NCI-H128 (cell line): ENCODE results near the gene TSPAN9.

Source experiments
- DNase-seq: peaks from one replicate; lab custom pipeline; 2025; ENCODE audit not compliant: unreplicated experiment; lab: John Stamatoyannopoulos, UW

Gene TSPAN9

DNA sequence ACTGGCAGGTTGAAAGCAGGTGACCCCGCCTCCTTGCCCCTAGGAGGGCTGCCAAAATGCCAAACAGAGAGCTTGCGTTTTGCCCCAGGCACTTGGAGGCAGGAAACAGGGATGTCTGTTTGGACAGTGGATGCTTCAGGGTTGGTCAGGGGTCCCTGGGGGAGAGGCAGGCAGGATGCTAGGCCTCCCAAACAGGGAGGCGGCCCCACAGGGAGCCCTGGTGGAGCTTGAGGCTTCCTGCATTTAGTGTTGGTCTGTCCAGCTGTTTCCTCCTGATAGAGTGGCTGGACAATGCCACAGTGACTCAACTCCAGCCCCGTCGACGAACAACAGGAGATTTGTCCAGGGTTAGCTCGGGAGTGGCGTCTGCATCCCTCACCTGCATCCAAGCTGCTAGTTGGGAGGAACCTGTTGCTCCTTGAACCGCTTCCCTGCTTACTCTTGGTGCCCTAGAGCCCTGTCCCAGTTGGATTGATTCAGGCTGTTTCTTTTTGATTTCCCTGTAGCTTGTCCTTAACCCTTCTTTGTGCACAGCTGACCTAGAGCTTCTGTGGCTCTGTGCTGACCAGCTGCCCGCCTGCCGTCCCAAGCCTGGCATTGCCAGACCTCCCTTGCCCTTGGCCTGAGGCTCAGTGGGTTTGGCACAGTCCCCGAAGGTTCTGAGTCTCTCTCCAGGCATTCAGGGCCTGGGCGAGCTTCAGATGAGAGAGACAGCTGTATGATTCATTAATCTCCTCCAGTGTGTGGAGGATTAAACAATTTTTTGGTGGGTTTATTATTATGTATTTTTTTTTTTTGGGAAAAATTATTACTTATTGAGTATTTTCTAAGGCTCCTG, 45.9 kb downstream of the TSPAN9 start:
- no peak for DNase-seq

DNA sequence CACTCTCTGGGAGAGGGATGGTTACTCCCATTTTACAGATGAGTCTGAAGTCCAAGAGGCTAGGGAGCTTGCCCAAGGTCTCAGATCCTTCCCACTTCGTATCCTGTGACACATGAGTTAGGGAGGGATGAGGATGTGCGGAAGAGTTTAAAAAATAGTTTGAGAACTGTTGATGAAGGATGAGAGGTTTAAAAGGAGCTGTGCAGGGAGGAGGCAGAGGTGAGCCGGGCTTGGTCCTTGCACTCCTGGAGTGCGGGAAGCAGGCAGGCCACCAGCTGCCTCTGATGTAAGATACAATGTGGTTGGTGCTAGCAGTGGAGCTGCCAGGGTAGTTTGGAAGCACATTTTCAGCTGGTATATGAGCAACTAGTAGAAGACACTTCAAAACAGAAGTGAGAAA, 46.5 kb downstream of the TSPAN9 start:
- no peak for DNase-seq

DNA sequence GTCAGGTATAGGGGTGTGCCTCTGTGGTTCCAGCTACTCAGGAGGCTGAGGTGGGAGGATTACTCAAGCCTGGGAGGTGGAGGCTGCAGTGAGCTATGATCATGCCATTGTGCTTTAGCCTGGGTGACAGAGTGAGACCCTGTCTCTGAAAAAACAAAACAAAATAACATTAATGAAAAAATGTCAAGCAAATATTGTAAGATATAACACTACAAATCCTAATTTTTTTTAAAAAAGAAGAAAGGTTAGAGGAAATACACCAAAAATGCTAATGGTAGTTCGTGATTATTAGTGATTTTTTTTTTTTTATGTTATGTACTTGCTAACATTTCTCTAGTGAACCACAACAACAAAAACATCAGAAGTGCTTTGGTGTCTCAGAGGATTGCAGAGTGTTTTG, 47.7 kb downstream of the TSPAN9 start:
- no peak for DNase-seq

DNA sequence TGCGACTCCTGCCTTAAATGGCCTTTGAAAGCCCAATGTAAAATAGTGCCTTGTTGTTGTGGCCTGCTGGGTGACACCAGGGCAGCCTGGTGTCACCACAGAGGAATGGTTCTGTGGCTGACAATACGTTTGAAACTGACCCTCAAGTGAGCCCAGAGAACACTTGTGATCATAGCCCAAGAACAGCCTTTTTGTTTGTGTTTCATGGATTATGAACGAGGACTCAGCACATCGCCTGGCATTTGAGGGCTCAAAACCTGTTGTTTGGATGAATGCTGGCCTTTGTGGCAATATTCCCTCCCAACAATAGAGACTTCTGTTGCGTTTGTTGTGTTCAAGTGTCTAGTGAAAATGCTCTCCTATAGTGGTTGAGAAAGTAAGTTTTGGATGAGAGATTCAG, 48.5 kb downstream of the TSPAN9 start:
- no peak for DNase-seq

DNA sequence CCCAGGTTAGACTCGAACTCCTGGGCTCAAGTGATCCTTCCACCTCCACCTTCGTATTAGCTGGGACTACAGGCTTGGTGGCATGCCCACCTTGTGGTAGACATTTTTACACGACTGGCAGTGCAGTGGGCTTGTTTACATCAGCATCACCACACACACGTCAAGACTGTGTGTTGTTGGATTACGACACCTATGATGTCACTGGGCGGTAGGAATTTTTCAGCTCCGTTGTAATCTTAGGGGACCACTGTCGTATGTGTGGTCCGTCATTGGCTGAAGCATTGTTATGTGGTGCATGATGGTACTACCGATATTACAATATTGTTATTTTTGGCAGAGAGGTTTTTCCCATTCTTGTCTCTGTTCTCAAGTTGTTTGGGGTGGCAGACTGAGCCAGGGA, 50.7 kb downstream of the TSPAN9 start:
- no peak for DNase-seq

DNA sequence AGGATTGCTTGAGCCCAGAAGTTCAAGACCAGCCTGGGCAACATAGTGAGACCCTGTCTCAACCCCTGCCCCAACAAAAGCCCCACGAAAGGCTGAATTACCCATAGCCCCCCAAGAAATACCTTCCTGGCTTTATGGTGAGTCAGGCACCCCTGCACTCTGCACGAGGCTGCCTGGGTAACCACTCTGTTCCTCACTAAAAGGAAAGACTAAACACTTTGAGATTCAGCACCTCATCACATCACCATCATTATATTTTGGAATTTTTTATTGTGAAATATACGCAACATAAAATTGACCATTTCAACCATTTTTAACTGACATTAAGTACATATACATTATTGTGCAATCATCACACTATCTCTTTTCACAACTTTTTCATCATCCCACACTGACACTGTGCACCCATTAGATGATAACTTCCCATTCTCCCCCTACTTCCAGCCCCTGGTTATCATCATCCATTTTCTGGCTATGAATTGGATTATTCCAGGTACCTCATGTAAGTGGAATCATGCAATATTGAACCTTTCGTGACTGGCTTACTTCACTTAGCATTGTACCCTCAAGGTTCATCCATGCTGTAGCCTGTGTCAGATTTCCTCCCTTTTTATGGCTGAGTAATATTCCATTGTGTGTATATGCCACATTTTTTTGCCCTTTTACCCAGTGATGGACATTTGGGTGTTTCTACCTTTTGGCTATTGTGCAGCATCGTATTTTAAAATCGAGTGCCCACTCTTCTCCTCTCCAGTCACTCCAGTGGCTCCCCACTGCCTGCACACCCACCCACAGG, 51.5 kb downstream of the TSPAN9 start:
- no peak for DNase-seq

DNA sequence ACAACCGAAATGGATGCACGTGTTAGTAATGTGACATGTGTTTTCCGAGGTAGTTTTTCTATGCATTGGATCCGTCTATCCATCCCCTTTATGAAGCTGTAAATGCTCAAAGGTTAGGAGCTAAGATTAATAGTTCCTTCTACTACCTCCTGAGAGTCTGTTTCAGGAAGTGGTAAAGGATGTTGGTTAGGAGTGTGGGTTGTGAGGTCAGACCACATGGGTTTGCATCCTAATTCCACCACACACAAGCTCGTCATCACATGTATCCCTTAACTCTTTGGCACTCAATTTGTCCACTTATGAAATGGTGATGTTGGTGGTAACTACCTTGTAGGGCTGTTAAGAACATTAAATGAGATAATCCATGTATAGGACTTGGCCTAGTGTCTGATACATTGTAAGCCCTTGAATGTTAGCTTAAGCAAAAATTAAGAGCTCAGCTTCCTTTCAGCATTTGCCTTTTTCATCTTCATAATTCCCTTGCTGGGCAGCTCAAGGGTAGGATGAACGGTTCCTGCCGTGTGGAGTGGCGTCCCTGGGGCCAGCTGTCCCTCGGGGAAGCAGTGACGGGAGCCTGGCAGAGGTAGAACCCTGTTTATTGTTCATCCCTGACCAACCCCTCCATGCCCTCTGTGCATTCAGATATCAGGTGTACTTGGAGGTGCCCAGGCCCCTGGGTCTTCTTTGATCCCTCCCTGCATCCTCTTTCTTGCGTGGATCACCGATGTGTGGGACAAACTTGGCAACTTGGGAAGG, 52.3 kb downstream of the TSPAN9 start:
- DNase-seq, result no peak

DNA sequence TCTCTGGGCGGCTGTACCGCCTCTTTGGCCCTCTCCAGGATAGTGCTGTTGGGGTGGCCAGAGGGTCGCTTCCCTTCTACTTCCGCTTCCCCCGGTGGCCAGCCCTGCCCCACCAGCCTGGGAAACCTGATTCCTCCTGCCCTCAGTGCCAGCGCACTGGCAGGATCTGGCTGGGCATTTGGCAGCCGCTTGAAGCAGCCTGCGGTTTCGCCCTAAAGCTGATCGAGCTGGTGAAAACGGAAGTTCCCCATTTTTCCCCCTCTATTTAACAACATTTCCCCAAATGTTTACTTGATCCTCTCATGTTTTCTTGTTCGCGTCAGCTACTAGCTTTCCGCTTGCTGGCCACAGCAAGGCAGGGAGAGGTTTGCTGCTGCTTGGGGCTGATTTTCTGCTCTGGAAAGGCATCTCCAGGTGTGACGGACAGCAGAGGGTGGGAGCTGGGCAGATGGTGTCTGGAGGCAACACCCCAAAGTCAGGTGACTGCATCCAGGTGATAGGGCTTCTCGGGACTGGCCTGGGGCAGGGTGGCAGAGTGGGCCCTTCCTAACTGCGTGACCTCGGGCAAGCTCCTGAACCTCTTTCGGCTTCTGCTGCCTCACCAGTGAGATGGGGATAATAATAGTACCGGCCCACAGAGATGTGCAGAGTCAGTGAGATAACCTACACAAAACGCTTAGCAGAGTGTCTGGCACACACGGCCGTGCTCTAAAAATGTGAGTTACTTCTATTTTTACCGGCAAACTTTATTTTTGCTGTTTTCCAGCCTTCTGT, 53.1 kb downstream of the TSPAN9 start:
- no peak for DNase-seq

DNA sequence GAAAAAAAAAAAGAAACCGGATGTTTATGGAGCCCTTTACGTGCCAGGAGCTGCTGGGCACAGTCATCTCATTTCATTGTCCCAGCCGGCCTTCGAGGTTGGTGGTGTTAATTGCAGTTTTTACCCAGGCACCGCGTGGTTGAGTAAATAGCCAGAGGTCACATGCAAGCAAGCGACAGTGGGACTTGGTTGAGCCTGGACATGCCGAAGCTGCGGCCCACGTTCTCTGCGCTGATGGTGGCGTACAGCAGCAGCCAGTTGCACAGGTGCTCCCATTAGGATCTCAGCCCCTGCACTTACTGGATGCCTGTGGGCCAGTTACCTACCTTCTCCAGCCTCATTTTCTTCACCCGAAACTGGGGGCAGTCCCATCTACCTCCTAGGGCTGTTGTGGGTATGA, 54.0 kb downstream of the TSPAN9 start:
- DNase-seq, result no peak

DNA sequence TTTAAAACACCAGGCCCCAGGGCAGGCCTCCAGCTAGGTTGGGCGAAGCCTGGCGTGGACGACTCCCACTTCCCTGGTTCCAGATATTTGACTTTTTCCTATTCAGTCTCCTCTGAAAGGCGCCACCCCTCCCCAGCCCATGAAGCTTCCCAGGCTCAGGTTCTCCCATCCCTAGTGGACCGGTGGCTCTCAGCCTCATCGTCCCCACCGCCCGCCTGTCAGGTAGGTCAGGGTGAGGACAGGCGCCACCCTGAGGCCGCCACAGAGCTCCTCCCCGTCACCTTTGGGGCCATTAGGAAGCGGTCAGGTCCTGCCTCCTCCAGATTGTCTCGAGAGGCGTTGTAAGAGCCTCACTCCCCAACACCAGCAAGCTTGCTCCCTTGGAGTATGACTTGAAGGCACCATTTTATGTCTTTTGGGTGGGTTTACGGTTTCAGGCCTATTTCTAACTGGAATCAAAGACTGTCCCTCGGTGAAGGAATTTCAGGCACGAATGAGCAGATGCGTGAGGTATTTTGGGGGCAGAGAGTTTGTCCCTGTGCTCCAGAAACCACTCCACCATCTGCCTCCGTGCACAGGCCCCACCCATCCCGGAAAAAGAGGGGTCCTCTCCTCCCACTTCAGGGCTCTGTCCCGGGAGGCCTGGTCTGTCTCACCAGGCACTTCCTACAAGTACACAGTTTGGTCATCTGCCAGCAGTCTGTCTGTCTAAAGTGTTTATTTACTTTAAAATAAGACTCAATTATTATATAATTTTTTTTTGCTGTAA, 55.6 kb downstream of the TSPAN9 start:
- no peak for DNase-seq

DNA sequence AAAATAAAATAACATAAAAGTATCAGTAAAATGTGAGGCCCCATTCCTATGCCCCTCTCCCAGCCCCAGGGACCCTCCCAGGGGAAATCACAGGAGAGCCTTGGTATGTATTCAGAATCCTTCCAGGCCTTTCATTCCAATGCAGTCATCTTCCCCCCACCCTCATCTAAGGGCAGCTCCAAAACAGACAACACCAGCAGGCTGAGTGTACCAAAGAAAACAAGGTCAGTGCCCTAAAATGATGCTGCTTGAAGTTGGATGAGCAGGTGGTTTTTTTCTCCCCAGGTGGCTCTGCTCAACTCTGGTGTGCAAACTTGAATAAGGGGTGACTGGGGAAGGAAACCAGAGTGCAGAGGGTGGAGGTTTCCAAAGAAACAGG, 56.2 kb downstream of the TSPAN9 start:
- DNase-seq, result no peak

DNA sequence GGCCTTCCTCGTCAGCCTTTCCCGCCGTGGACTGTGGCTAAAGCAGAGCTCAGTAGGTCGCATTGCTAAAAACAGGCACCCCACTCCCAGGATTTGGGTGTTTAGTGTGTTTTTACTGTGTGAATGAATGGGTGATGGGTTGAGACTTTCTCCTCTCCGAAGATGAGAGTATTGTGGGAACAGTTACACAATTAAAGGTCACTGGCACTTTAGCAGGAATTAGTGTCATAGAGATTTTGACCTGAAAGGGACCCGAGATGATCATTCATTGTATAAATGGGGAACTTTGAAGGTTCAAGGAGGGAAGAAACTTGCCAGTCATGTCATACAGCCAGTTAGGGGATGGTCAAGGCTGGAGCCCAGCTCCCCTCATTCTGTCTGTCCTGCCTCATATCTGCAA, 56.9 kb downstream of the TSPAN9 start:
- DNase-seq, result no peak

DNA sequence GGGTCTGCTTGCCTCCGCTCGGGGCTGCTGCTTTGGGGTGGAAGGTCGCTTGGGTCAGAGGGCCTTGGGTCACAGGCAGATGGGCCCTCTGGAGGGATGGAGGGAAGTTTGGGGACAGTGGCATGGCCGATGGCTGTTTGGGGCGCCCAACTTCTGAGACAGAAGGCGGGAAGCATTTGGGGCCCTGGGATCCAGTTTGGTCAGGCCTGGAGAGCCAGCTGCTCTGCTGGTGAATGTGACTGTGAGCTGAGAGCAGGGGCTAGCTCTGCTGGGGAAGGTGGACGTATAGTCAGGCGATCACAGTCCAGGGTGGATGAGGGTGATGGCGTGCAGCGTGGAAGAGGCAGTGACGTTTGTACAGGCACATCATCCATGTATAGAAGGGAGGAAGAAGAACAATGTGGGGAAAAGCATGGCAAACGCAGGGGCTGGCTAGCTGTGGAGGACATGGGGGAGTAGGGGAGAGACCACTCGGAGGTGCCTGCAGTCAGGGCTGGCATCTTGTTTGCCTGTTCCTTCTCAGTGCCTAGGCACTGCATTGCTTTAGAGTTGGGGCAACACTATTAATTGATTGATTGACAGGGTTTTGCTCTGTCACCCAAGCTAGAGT, 57.5 kb downstream of the TSPAN9 start:
- DNase-seq, result no peak

DNA sequence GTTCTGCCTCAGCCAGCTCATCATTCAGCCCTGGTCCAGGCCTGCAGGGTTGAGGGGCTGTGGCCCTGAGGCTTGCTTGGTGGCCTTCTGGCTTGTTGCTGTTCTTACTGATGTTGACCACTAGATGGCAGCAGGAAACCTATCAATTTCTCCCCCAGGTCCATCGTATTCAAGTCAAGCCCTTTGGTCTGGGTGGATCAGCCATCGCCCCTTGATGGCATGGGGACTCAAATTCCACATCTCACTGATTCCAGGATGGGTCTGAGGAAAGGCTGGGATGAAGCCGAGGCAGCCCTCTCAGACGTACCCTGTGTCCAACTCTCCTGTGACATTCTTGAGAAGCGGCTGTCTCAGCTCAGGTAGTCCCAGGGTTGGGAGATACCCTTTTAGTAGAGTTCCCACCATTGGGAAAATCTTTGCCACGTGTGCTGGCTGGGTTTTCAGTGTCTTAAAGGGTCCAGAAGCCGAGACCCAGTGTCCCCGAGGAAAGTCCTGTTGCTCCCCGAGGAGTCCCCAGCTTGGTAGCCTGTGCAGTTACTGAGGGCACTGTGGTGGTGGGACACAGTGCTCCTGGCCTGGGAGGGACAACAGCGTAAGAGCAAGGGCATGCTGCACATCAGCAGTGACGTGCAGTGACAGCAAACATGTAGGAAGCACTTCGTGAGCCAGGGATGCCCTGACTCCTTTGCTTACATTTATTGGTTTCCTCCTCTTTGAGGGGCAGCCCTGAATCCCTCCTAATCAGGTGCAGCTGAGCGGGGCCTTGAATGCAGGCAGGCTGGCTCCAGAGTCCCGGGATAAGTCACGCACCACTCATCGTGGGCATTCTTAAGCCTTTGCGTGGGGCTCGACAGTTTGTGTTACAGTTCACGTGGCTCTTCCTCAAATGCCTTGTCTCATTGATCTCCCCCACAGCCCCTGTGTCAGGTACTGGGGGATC, 58.6 kb downstream of the TSPAN9 start:
- no peak for DNase-seq

DNA sequence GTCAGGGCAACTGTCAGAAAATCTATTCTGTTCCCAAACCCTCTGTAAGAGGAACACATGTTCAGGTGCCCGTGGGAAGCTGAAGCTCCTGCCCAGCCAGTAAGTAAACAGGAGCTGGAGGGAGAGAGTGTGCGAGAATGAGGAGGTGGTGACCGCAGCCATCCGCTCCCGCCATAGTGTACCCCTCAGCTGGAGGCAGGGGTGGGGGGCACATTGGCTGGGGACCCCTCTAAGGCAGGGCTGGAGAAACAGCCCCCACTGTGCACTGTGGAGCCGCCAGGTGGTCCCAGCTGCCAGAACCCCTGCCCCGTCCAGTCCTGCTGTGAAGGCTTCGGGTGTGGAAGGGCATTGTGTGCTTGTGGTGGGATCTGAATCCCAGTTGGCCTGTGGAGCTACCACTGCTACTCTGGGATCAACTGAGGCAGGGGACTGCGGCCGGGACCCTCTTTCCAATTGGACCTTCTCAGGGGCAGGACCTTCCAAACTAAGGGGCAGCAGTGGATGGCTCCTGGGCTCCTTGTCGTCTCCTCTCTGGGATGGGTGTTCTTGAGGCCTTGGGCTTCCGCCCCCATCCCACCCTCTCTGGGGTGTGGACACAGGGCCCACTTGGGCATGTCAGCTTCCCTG, 59.6 kb downstream of the TSPAN9 start:
- DNase-seq, result no peak

DNA sequence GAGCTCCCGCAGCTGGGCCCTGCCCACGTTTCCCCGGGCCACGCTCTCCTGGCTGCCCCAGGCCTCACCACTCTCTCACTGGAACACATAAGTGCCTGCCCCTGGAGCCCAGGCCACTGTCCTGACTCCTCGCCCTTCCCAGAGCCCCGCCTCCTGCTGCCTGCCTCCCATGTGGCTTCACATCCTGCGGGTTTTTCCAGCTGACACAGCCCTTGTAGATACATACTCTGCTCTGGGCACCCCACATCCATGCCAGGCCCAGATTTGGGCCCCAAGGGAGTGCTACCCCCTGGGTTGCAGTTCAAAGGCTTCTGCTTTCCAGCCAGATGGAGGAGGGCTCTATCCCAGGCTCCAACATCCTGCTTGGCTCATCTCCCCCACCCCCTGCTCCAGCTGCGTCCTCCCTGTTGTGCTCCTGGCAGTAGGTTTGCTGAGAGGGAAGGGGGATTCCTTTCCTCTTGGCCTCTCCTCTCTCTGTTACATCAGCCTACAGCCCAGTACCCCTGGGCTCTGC, 60.1 kb downstream of the TSPAN9 start:
- no peak for DNase-seq

DNA sequence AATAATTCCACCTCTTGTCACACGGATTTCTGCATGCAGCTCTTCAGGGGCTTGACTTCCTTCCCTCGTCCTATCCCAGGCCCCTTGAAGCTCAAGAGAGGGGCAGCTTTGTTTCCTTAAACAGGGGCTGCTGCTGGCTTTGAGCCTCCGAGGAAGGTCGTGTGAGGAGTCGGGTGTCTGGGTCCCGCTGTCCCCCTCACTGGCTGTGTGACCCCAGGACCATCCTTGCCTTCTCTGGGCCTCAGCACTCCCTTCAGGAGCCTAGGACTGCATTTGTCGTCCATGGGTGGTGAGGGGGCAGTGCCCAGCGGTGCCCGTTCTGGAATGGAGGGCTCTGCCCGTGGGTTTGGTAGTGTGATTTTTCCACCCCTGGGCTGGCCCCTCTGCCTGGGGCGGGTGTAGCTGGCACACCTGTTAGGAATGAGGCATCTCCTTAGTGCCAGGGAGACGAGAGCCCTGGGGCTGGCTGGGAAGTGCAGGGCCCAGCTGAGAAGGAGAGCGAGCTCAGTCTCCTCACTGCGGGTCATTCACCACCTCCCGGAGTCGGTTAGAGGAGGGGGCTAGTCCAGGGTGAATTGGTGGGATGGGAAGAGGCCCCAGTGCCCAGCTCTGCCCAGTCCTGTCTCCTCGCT, 60.8 kb downstream of the TSPAN9 start:
- DNase-seq, result no peak
